ENCODE data around the gene GALNT1. TPM values are rescaled to one million over a fixed set of nuclear protein-coding genes. Genes with fewer than 3 reads are reported as not detected.

The GALNT1 gene
- total and polyA plus RNA-seq, 9 donors: 20.0 to 60.2 (median 40.4) TPM

DNA sequence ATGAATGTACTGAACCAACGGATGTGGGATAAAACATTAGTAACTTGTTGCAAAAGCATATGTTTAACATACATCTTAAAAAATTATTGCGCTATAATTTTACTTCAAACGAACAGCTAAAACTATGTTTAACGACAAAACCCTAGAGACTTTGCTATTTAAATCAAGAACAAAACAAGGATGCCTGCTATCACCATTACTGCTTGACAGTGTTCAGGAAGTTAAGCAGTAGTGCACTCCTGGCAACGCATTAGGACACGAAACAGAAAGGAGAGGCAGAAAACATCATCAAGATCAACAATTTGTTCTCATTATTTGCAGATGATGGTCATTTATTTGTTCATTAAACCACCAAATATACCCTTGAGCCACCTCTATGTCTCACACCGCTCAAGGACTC, 151.9 kb downstream of the GALNT1 start:
- Histone ChIP-seq H3K27ac (no peak overlapping the region), H3K36me3 (no peaks in the 10 kb centered on the region), H3K4me1 (ENCODE audit: insufficient read depth) (peaks cover 2% of the 10 kb centered on the region), H3K4me3 (no peak overlapping the region), H3K9me3 (no peaks in the 10 kb centered on the region), H3K27me3 (no peaks in the 10 kb centered on the region)
- 80 to 86% (median 81%) methylated on average over 7 of the region's 7 CpGs for WGBS, 3 donors
- intact Hi-C loops (cut with DNase I): no loop called here
- TF ChIP-seq, protein P1, sequence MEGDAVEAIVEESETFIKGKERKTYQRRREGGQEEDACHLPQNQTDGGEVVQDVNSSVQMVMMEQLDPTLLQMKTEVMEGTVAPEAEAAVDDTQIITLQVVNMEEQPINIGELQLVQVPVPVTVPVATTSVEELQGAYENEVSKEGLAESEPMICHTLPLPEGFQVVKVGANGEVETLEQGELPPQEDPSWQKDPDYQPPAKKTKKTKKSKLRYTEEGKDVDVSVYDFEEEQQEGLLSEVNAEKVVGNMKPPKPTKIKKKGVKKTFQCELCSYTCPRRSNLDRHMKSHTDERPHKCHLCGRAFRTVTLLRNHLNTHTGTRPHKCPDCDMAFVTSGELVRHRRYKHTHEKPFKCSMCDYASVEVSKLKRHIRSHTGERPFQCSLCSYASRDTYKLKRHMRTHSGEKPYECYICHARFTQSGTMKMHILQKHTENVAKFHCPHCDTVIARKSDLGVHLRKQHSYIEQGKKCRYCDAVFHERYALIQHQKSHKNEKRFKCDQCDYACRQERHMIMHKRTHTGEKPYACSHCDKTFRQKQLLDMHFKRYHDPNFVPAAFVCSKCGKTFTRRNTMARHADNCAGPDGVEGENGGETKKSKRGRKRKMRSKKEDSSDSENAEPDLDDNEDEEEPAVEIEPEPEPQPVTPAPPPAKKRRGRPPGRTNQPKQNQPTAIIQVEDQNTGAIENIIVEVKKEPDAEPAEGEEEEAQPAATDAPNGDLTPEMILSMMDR (IDR thresholded peaks at IDR 0.05): no peak
- TF ChIP-seq POLR2A (IDR thresholded peaks at IDR 0.05): no peak
- TF ChIP-seq EP300 (IDR thresholded peaks at IDR 0.05): no peak
- DNase-seq: no peak

DNA sequence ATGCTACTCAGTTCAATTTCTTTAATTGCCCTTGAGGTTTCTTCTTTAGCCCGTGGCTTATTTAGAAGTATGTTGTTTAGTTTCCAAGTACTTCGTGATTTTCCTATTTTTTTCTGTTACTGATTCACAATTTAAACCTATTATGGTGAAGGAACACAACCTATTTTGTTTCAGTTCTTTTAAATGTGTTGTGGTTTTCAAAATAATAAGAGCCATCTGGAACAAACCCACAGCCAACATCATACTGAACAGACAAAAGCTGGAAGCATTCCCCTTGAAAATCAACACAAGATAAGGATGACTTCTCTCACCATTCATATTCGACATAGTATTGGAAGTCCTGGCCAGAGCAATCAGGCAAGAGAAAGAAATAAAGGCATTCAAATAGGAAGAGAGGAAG, 155.2 kb downstream of the GALNT1 start:
- no peaks in the 10 kb centered on the region for H3K36me3 ChIP-seq
- H3K9me3 ChIP-seq: no peaks in the 10 kb centered on the region
- intact Hi-C loops (cut with DNase I): no loop called here
- no peak overlapping the region for H3K4me3 ChIP-seq
- no peak for DNase-seq
- no peak overlapping the region for H3K27ac ChIP-seq
- H3K4me1 ChIP-seq (ENCODE audit: insufficient read depth): no peaks in the 10 kb centered on the region
- no peak for TF ChIP-seq POLR2A (IDR thresholded peaks at IDR 0.05)
- TF ChIP-seq EP300 (IDR thresholded peaks at IDR 0.05): no peak
- TF ChIP-seq, protein P1 (IDR thresholded peaks at IDR 0.05): no peak
- no peaks in the 10 kb centered on the region for H3K27me3 ChIP-seq
- 5 to 20% (median 6%) methylated on average over 3 of the region's 3 CpGs for WGBS, 3 donors

DNA sequence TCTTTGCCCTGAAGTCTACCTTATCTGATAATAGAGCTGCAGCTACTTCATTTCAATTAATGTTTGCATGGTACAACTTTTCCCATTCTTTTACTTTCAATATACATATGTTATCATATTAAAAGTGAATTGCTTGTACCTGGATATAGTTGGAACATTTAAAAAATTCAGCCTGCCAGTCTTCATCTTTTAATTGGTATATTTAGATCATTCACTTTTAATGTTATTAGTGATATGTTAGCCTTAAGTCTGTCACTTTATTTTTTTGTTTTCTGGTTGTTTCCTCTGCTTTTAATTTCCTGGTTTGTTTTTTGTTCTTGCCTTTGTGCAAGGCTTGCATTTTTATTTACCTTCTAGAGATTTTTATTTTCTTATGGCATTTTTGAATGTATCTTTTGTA, 158.2 kb downstream of the GALNT1 start:
- Histone ChIP-seq H3K36me3 (no peaks in the 10 kb centered on the region), H3K4me3 (no peak overlapping the region), H3K9me3 (no peaks in the 10 kb centered on the region), H3K4me1 (ENCODE audit: insufficient read depth) (no peaks in the 10 kb centered on the region), H3K27me3 (no peaks in the 10 kb centered on the region), H3K27ac (no peak overlapping the region)
- no peak for DNase-seq
- TF ChIP-seq, protein P1 (IDR thresholded peaks at IDR 0.05): no peak
- no peak for TF ChIP-seq EP300 (IDR thresholded peaks at IDR 0.05)
- no peak for TF ChIP-seq POLR2A (IDR thresholded peaks at IDR 0.05)
- intact Hi-C loops (cut with DNase I): no loop called here

DNA sequence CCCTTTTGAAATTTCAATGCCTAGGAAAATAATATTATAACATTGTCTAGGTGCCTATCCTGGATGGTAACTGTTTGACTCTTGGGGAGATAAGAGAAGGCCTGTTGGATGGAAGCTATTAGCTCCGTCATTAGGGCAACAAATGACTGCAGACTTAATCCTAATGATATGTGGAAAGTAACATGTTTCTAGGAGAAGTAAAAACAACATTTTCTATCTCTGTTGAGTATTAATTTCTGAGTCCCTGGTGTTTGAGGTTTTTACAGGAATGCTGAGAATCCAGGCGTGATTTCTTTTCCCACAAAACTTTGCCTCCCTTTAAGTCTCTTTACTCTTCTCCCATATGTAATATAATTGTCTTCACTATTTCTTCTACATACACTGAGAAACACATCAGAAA, 159.1 kb downstream of the GALNT1 start:
- no peak overlapping the region for H3K27ac ChIP-seq
- no peaks in the 10 kb centered on the region for H3K27me3 ChIP-seq
- no peaks in the 10 kb centered on the region for H3K36me3 ChIP-seq
- no peak for DNase-seq
- H3K4me3 ChIP-seq: no peak overlapping the region
- no peaks in the 10 kb centered on the region for H3K4me1 ChIP-seq (ENCODE audit: insufficient read depth)
- intact Hi-C loops (cut with DNase I): no loop called here
- TF ChIP-seq, protein P1 (IDR thresholded peaks at IDR 0.05): no peak
- TF ChIP-seq POLR2A (IDR thresholded peaks at IDR 0.05): no peak
- no peaks in the 10 kb centered on the region for H3K9me3 ChIP-seq
- 61 to 73% (median 69%) methylated on average over 2 of the region's 2 CpGs for WGBS, 3 donors

- H3K9me3 ChIP-seq: no peaks in the 10 kb centered on the region
- H3K4me3 ChIP-seq: no peak overlapping the region
- TF ChIP-seq, protein P1 (IDR thresholded peaks at IDR 0.05): no peak
- no peak for TF ChIP-seq POLR2A (IDR thresholded peaks at IDR 0.05)
- no peak for TF ChIP-seq EP300 (IDR thresholded peaks at IDR 0.05)
- H3K27me3 ChIP-seq: no peaks in the 10 kb centered on the region
- no peak overlapping the region for H3K27ac ChIP-seq
- H3K36me3 ChIP-seq: no peaks in the 10 kb centered on the region
- intact Hi-C loops (cut with DNase I): no loop called here
- DNase-seq: no peak
- H3K4me1 ChIP-seq (ENCODE audit: insufficient read depth): no peaks in the 10 kb centered on the region
These were observed 162.4 kb downstream of the GALNT1 start for GRCh38 chr18:35743916-35744315.
